ENCODE measurements around the gene IQGAP2.

- TF ChIP-seq CTCF (conservative IDR thresholded peaks at IDR 0.05) (no peak), EZH2 (IDR thresholded peaks at IDR 0.05; ENCODE audit: low read depth) (no peak)
Measured at GRCh38 chr5:76701298-76701697, 298.2 kb downstream of the IQGAP2 start.
